ENCODE results near the gene BRD4. TPM values are rescaled to one million over a fixed set of nuclear protein-coding genes. Genes with fewer than 3 reads are reported as not detected.

The BRD4 gene
- total RNA-seq: 100 to 1,000 TPM; 103 to 110 TPM

DNA sequence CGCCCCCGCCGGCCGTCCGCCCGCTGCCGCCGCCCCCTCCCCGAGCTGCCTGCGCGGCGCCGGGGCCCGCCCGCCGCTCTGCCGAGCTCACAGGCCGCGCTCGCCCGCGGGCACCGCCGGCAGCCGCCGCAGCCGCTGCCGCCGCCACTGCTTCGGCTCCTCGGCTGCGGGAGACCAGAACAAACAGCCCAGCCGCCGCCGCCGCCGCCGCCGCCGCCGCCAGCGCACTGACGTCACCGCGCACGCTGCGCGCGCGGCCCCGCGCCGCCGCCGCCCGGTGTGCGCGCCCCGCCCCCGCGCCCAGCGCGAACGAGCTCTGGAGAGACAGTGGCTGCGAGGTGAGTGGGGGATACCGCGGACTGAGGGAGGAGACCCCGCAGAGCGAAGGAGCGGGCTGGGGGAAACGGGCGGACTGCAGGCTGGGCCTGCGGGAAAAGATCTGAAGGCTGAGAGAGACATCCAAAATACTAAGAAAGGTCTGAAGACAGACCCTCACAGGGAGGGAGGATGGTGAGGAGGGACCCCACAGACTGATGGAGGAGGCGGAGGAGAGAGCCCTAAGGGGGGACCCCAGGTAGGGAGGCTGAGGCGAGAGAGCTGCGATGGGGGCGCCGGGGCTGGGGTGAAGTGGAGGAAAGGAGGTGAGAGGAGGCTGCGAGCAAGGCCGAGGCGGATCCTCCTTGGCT, at the start of gene BRD4:
TSS of gene BRD4 (minus strand) at position 229 of the 686 bp plus-strand sequence. CDS start 59,440 bp downstream, outside the sequence.
- Mint-ChIP-seq H3K36me3 (ENCODE audit: low read depth) (peaks cover 19% of the 10 kb centered on the region), H3K4me1 (peaks cover 37% of the 10 kb centered on the region), H3K9me3 (no peaks in the 10 kb centered on the region), H3K27ac (peak within 1 kb of the TSS; percentile 91), H3K4me3 (peak within 1 kb of the TSS; percentile 95), H3K27me3 (no peaks in the 10 kb centered on the region)
- CTCF ChIA-PET: interaction anchor here (0.8 to 2.1 kb wide), 3 partner anchors 40 to 223 kb away, joined by 3 to 9 read pairs (median 4); partner anchors contain the start of gene AKAP8L
- peak; percentile 80 for DNase-seq
- POLR2A ChIA-PET: interaction anchor here (0.7 to 6.5 kb wide), 15 partner anchors 15 to 504 kb away, joined by 3 to 75 read pairs (median 5); partner anchors contain the start of genes AKAP8 and AKAP8L

DNA sequence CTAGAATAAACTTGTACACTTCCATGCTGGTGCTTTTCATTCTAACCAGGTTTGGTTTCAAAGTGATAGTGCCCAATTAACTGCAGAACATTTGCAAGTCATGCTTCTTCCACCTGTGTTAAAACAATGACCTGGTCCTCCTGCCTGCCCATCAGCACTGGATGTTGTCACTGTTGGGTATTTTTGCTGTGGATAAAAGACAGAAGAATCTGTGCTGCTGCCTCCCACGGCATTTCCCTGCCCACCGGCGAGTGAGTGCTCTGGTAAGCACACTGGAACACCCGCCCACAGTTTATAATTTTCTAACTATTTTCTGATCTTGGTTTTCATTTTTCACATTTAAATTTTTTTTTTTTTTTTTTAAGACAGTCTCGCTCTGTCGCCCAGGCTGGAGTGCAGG, 49.5 kb upstream of the BRD4 start:
- Mint-ChIP-seq H3K27me3 (no peaks in the 10 kb centered on the region), H3K27ac (no peak overlapping the region), H3K4me1 (peaks cover 27% of the 10 kb centered on the region), H3K36me3 (ENCODE audit: low read depth) (peaks cover 20% of the 10 kb centered on the region), H3K9me3 (no peaks in the 10 kb centered on the region), H3K4me3 (no peak overlapping the region)
- no peak for DNase-seq
- ChIA-PET POLR2A (no interaction called here), CTCF (no interaction called here)

DNA sequence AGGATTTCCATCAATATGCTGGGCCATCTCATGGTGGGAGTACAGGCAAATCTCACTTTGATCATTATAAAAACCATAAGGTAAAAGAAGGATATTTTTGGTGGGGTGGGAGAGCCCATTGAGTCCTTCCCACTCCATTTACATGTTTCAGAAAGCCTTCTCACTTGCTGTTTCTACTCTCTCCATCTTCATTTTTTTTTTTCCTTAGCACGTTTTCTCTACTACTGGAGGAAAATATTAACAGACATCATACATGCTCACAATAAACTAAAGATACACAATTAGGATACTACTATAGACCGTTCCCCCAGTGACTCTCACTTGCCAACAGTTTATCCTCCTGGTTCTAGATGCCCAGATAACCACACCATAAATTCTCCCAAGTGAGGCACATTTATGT, 49.1 kb upstream of the BRD4 start:
- H3K9me3 Mint-ChIP-seq: no peaks in the 10 kb centered on the region
- peaks cover 19% of the 10 kb centered on the region for H3K36me3 Mint-ChIP-seq (ENCODE audit: low read depth)
- peak overlapping the region; percentile 87 for H3K4me3 Mint-ChIP-seq
- CTCF ChIA-PET: no interaction called here
- H3K4me1 Mint-ChIP-seq: peaks cover 31% of the 10 kb centered on the region
- DNase-seq: no peak
- H3K27ac Mint-ChIP-seq: no peak overlapping the region
- POLR2A ChIA-PET: no interaction called here
- no peaks in the 10 kb centered on the region for H3K27me3 Mint-ChIP-seq

DNA sequence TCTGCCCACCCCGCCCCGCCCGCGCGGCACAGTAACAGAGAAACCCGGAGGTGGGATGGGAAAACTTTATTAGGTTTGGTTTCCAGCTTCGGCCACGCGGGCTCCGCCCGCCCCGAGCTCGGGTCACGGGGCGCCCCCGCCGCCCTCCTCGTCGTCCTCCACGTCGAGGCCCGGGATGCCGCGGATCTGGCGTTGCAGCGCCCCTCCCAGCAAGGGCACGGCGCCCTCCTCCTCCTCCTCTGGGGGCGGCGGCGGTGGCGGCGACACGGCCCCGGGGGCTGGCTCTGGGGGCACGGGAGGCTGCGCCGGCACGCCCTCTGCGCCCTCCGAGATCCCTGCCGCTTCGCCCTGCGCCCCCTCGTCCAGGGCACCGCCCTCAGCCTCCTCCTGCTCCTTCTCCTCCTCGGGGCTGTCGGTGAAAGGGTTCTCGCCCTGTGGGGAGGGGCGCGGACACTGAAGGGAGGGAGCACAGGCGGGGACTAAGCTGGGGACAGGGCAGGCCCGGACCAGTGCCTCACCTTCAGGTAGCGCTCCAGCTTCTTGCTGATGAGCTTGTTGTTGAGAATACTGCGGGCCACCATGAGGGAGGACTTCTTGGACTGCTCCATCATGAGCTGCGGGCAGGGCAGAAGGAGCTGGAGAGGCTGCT, 47.8 kb upstream of the BRD4 start:
- no peaks in the 10 kb centered on the region for H3K9me3 Mint-ChIP-seq
- ChIA-PET POLR2A (interaction anchor here (0.6 to 6.8 kb wide), 27 partner anchors 9 to 255 kb away, joined by 3 to 108 read pairs (median 5); partner anchors contain the start of genes AKAP8L, BRD4 and RASAL3), CTCF (interaction anchor here (1.1 to 6.5 kb wide), 8 partner anchors 14 to 180 kb away, joined by 3 to 49 read pairs (median 5); partner anchors contain the start of gene AKAP8L)
- no peaks in the 10 kb centered on the region for H3K27me3 Mint-ChIP-seq
- H3K4me3 Mint-ChIP-seq: peak overlapping the region; percentile 87
- peak overlapping the region; percentile 99 for H3K27ac Mint-ChIP-seq
- H3K4me1 Mint-ChIP-seq: peaks cover 33% of the 10 kb centered on the region
- no peak for DNase-seq
- peaks cover 19% of the 10 kb centered on the region for H3K36me3 Mint-ChIP-seq (ENCODE audit: low read depth)

DNA sequence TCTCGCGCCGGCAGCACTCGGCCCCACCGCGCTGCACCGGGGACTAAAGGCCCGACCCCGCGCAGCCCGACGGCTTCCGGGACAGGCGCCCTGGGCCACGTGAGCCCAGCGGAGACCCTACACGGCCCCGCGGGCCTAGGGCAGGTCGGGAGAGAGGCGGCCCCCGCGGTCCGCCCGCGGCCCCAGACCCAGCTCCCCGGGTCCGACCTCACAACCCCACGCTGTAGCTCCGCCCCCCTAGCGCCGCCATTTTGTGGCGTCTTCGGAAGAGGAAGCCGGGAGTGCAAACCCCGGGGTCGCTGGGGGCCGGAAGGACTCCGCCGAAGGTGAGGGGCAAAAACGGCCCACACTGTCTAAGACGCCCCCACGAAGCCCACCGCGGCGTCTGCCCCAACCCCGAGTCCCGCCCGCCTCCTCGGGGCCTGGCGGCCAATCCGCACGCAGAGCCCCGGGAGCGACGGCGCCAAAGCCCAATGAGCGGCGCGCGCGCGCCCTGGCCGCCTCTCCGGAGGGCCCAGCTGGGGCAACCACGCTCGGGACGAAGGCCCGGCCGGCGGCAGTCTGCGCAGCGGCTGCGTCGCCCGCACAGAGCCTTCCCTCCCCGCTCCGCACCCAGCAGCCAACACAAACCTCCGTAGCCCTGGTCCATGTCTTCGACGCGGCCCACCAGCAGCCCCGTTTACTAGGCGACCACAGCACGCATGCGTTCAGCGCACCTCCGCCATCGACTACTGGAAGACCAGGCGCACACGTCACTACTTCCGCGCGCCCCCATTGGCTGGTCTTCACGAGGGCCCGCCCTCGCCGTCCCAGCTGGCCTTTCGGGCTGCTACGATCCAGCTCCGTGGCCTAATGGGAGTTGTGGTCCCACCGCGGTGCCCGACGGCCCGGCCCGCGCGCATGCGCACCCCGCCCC, 47.0 kb upstream of the BRD4 start, which contains the start of gene AKAP8:
TSS of gene AKAP8 (minus strand) at position 705 of the 916 bp plus-strand sequence. CDS start at position 649, 56 bp downstream.
- POLR2A ChIA-PET: interaction anchor here (0.8 to 6.8 kb wide), 38 partner anchors 9 to 732 kb away, joined by 3 to 108 read pairs (median 4); partner anchors contain the start of genes AKAP8L, BRD4, RAB8A and RASAL3
- H3K4me1 Mint-ChIP-seq: peaks cover 36% of the 10 kb centered on the region
- H3K36me3 Mint-ChIP-seq (ENCODE audit: low read depth): peaks cover 21% of the 10 kb centered on the region
- H3K4me3 Mint-ChIP-seq: peak within 1 kb of the TSS; percentile 87
- no peaks in the 10 kb centered on the region for H3K9me3 Mint-ChIP-seq
- H3K27me3 Mint-ChIP-seq: no peaks in the 10 kb centered on the region
- CTCF ChIA-PET: interaction anchor here (0.7 to 6.5 kb wide), 10 partner anchors 8 to 180 kb away, joined by 3 to 49 read pairs (median 4); partner anchors contain the start of gene AKAP8L
- peak; percentile 98 for DNase-seq
- H3K27ac Mint-ChIP-seq: peak within 1 kb of the TSS; percentile 99

DNA sequence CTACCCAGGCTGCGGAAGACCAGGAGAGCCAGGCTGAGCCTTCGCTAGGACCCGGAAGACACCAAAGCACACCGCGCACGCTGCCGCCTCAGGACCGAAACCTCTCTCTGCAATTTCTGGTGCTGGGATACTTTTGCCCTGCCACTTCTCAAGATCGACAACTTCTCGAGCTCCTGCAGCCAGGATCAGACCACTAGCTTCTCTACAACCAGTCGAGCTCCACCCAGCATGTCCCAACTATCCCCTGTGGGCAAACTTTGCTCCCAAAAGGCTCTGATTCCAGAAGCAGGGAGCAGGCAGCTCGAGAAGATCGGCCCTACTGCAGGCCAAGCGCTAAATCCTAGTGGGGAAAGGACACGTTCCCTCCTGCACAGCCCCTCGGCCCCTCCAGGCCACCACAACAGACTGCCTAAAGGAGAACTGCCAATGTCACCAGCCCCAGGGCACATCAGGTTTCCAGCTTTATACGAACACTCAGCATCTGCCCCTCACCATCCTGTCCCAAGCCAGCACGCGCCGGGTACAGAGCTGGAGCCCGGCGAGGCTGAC, 46.3 kb upstream of the BRD4 start:
- DNase-seq: peak; percentile 63
- peaks cover 36% of the 10 kb centered on the region for H3K4me1 Mint-ChIP-seq
- ChIA-PET POLR2A (interaction anchor here (0.7 to 6.8 kb wide), 31 partner anchors 14 to 807 kb away, joined by 3 to 108 read pairs (median 4); partner anchors contain the start of genes AKAP8L, BRD4, FAM32A and RAB8A), CTCF (interaction anchor here (1.1 to 6.5 kb wide), 7 partner anchors 9 to 181 kb away, joined by 3 to 49 read pairs (median 4); partner anchors contain the start of gene AKAP8L)
- H3K36me3 Mint-ChIP-seq (ENCODE audit: low read depth): peaks cover 24% of the 10 kb centered on the region
- no peaks in the 10 kb centered on the region for H3K9me3 Mint-ChIP-seq
- H3K4me3 Mint-ChIP-seq: peak overlapping the region; percentile 87
- H3K27ac Mint-ChIP-seq: peak overlapping the region; percentile 96
- no peaks in the 10 kb centered on the region for H3K27me3 Mint-ChIP-seq

DNA sequence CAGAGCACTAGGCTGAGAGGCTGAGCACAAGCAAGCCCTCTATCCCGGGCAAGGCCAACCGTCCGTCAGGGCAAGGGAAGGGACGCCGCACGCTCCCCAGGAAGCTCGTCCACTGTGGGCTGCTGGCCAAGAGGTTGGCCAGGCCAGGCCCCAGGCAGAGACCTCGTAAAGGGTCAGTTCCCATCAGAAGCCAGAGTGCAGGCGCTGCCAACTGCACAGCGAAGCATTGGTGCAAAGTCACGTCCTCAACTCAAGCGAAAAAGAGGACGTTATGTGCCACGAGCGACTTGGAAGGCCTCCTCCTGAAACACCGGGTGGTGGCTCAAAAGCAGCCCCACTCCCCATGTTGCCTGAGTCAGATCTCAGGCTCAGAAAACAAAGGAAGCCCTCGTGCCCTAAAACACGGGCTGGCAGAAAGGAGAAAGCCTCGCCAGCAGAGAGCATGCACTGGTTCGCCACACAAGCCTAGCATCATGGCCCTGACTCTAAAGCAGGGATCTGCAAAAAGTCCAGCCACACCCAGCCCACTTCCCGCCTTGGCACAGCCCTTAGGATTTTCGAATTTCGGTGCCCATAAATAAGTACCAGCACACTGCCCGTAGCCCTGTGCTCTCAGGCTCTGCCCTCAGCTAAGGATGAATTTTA, 42.6 kb upstream of the BRD4 start:
- H3K9me3 Mint-ChIP-seq: no peaks in the 10 kb centered on the region
- DNase-seq: no peak
- CTCF ChIA-PET: interaction anchor here (6.5 kb wide), 1 partner anchor 45 kb away, joined by 49 read pairs; the partner anchor contains the start of gene AKAP8L
- H3K4me1 Mint-ChIP-seq: peaks cover 20% of the 10 kb centered on the region
- peaks cover 43% of the 10 kb centered on the region for H3K36me3 Mint-ChIP-seq (ENCODE audit: low read depth)
- no peak overlapping the region for H3K4me3 Mint-ChIP-seq
- POLR2A ChIA-PET: interaction anchor here (0.6 to 6.8 kb wide), 3 partner anchors 15 to 66 kb away, joined by 3 to 75 read pairs (median 49); partner anchors contain the start of gene BRD4
- H3K27me3 Mint-ChIP-seq: no peaks in the 10 kb centered on the region
- H3K27ac Mint-ChIP-seq: no peak overlapping the region

DNA sequence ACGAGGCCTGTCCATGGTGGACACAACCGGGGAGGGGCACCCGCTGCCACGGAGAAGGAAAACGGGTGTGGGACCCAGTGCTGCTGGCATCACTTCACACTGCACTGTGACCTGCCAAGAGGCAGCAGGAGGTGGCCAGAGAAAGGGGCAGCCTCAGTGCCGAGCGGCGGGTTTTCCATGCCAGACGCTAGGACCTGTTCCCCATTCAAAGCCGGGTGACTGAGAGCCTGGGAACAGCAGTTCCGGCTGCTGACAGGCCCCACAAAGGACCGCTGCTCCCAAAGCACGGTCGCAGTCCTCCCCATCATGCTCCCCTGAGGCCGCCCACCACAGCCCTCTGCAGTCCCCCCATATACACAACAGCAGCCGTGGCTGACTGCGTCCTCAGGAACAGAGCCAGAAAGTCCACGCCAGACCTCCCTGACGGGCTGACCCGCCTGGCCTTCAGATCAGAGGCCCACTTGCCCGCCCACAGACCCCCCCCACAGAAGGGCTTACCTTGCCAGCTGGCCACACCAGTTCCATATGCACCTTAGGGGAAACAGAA, 41.8 kb upstream of the BRD4 start:
- Mint-ChIP-seq H3K4me3 (no peak overlapping the region), H3K36me3 (ENCODE audit: low read depth) (peaks cover 44% of the 10 kb centered on the region), H3K4me1 (peaks cover 20% of the 10 kb centered on the region), H3K27ac (no peak overlapping the region), H3K9me3 (no peaks in the 10 kb centered on the region), H3K27me3 (no peaks in the 10 kb centered on the region)
- ChIA-PET CTCF (no interaction called here), POLR2A (interaction anchor here (6.8 kb wide), 1 partner anchor 42 kb away, joined by 75 read pairs; the partner anchor contains the start of gene BRD4)
- no peak for DNase-seq

DNA sequence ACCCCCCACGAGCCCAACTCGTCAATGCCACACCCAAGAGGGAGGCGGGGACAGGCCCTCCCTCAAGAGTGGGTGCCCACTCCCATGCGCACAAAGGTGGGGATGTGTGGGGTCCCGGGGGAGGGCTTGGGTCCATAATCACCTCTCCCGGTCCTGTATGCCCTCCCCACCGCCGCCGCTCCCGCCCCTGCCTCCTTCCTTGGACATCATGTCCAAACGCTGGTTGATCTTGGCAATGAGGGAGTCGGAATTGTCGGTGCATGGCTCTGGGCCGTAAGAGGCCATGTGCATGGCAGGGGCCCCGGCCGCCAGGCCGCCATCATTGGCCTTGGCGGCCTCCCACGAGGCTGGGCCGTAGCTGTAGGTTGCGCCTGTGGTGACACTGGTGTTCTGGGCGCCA, 41.3 kb upstream of the BRD4 start:
- no peak overlapping the region for H3K27ac Mint-ChIP-seq
- H3K9me3 Mint-ChIP-seq: no peaks in the 10 kb centered on the region
- peaks cover 20% of the 10 kb centered on the region for H3K4me1 Mint-ChIP-seq
- H3K4me3 Mint-ChIP-seq: no peak overlapping the region
- peaks cover 49% of the 10 kb centered on the region for H3K36me3 Mint-ChIP-seq (ENCODE audit: low read depth)
- POLR2A ChIA-PET: interaction anchor here (1.8 kb wide), 1 partner anchor 41 kb away, joined by 6 read pairs; the partner anchor contains the start of gene BRD4
- no peak for DNase-seq
- CTCF ChIA-PET: no interaction called here
- no peaks in the 10 kb centered on the region for H3K27me3 Mint-ChIP-seq

DNA sequence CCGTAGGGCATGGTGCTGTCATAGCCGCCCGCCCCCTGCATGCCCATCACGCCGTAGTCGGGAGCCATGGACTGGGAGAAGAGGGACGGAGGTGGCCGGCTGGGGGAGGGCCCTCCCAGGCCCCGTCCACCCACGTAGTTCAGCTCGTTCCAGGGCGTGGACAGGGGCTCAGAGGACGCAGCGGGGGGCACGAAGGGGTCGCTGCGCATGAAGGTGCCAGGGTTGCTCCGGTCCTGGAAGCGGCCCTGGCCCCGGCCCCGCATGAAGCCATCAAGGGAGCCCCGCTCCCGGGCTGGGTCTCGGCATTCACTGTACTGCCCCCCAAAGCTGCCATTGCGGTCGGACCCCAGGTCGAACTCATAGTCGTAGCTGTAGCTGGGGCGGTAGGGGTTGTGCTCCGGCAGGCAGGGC, 40.6 kb upstream of the BRD4 start:
- ChIA-PET POLR2A (interaction anchor here (0.6 to 1.8 kb wide), 2 partner anchors 41 to 151 kb away, joined by 3 to 6 read pairs; partner anchors contain the start of gene BRD4), CTCF (no interaction called here)
- DNase-seq: no peak
- Mint-ChIP-seq H3K4me3 (no peak overlapping the region), H3K36me3 (ENCODE audit: low read depth) (peaks cover 49% of the 10 kb centered on the region), H3K4me1 (peaks cover 17% of the 10 kb centered on the region), H3K27ac (no peak overlapping the region), H3K27me3 (no peaks in the 10 kb centered on the region), H3K9me3 (no peaks in the 10 kb centered on the region)

DNA sequence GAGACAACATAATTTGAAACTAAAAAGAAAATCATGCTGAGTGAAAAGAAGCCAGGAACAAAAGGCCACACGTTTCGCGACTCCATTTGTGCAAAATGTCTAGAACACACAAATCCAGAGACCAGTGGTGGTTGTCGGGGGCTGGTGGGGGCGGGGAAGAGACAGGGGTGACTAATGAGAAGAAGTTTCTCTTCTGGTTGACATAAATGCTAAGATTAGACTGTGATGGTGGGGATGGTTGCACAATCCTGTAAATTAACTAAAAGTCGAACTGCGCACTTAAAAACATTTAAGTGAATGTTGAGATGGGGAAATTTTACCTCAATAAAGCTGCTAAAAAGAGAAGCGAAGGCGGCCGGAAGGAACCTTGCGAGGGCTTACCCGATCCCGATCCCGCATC, 40.1 kb upstream of the BRD4 start:
- POLR2A ChIA-PET: interaction anchor here (0.6 to 1.8 kb wide), 2 partner anchors 40 to 150 kb away, joined by 3 to 6 read pairs; partner anchors contain the start of gene BRD4

More for the DNA sequence above, 40.1 kb upstream of the BRD4 start:
- H3K9me3 Mint-ChIP-seq: no peaks in the 10 kb centered on the region
- peaks cover 51% of the 10 kb centered on the region for H3K36me3 Mint-ChIP-seq (ENCODE audit: low read depth)
- peaks cover 13% of the 10 kb centered on the region for H3K4me1 Mint-ChIP-seq
- H3K4me3 Mint-ChIP-seq: no peak overlapping the region
- CTCF ChIA-PET: no interaction called here
- H3K27ac Mint-ChIP-seq: no peak overlapping the region
- H3K27me3 Mint-ChIP-seq: no peaks in the 10 kb centered on the region
- no peak for DNase-seq
